Measurements from ENCODE around the gene C9orf72.

C9orf72 gene

GRCh38 chr9:27573634-27574590, 631 bp upstream of the C9orf72 start:
- DNase-seq (ENCODE audit: low spot score), result peak; percentile 92

DNA sequence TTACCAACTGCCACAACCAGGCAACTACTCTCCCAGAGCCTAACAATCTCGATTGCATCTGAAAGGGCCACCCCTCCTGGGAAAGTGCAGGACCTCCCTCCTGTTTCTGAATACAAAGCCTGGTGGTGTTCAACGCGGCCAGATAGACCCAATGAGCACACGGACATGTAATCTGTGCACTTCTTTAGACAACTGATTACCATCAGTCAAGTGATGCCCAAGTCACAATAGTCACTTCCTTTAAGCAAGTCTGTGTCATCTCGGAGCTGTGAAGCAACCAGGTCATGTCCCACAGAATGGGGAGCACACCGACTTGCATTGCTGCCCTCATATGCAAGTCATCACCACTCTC, 739 bp downstream of the C9orf72 start:
- peak; percentile 22 for DNase-seq (ENCODE audit: low spot score)

DNA sequence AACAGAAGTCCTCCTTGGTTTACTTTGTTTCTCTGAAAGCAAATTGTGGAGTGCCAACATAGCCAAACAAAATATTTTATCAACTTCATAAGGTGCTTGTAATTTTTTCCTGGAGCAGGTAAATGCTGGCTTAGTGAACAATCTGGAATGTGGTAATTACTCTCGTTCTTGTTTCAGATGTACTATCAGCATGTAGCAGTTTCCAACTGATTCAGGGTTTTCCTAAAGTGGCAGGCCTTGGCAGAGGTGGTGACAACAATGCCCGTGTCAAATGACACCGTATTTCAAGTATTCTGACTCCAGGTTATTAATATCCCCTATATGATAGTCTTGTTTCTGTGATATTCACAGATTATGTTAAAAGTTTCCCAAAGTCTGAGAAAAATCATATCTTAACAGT, 1.2 kb downstream of the C9orf72 start:
- no peak for DNase-seq (ENCODE audit: low spot score)

GRCh38 chr9:27571011-27571410, 2.3 kb downstream of the C9orf72 start:
- DNase-seq (ENCODE audit: low spot score), result no peak

DNA sequence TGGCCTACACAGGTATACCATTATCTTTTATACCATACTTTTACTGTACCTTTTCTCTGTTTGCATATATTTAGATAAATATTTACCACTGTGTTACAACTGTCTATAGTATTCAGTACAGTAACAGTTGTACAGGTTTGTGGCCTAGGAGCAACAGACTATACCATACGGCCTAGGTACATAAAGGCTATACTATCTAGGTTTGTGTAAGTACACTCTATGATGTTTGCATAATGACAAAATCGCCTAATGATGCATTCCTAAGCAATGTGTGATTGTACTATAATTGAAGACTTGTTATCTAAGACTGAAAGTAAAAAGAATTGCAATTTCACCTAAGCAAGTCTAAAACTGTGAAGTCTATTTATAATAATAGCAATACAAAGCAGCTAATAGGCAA, 3.9 kb downstream of the C9orf72 start:
- DNase-seq (ENCODE audit: low spot score), result no peak

GRCh38 chr9:27566118-27566517, 7.2 kb downstream of the C9orf72 start:
- no peak for DNase-seq (ENCODE audit: low spot score)

DNA sequence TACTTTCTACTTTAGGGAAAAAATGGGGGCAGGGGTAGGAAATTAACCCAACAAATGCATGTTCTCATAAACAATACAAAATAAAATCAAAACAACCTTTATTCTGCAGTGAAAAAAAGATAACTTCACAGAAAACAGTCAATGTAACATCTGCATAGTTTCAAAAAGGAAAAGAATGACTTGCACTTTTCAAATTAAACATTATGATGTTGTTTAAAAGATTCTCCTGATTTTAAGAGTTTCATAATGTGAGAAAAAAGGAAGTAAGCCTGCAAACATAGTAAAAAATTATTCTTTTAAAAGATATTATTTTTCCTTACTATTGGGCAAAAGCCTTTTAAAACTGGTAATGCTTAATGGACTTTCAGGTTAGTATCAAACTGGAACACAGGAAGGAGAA, 7.6 kb downstream of the C9orf72 start:
- no peak for DNase-seq (ENCODE audit: low spot score)

- no peak for DNase-seq (ENCODE audit: low spot score)
Measured at GRCh38 chr9:27564670-27565069, 8.6 kb downstream of the C9orf72 start.

GRCh38 chr9:27563738-27564430, 9.4 kb downstream of the C9orf72 start:
- DNase-seq (ENCODE audit: low spot score), result no peak

DNA sequence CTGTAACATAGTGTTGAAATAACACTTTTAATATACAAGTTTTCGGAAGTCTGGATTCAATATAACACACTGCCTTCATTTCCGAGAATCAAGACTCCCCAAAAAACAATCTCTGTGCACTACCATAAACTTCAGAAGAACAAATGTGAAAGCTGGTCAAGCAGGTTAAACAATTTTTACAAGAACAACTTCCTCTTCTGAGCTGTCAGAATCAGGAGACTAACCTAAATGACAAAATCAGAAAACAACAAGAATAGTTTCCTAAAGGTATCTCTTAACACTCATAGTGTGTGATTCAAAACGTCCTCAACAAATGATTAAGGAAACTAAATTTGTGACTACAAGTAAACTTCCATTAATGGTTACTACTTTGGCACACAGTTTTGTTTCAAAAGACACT, 11.6 kb downstream of the C9orf72 start:
- DNase-seq (ENCODE audit: low spot score), result no peak

DNA sequence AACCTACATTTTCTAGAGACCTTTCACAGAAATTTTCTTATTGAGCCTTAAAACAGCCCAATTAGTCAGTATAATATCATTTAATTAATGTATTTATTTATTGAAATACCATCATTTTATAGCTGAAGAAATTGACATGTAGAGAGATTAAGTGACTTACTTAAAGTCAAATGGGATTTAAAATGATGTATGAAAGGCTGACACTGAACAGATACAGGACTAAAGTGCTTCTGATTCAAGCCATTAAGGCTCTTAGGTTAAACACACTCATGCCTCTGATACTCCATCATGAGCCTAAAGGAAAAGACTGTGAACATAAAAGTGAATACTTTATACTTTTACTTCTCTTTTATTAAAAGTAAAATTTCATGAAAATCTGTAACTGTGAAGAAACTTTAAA, 12.8 kb downstream of the C9orf72 start:
- DNase-seq (ENCODE audit: low spot score), result no peak

- no peak for DNase-seq (ENCODE audit: low spot score)
Measured at GRCh38 chr9:27558307-27558706, 15.0 kb downstream of the C9orf72 start.

DNA sequence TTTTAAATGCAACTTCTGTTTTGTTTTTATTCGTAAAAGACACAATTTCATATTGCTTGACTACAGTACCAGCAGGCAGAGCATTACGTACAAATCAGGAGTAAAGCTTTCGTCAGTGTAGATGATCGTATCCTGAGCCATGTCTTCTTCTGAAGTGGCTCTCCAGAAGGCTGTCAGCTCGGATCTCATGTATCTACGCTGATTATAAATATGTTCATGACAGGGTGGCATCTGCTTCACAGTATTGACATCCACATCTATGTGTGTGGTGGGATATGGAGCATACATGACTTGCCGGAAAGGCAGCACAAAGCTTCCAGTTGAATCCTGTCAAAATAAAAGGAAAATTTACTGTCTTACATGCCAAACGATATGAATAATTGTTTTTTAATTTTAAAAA, 16.8 kb downstream of the C9orf72 start:
- no peak for DNase-seq (ENCODE audit: low spot score)

GRCh38 chr9:27554712-27555111, 18.6 kb downstream of the C9orf72 start:
- no peak for DNase-seq (ENCODE audit: low spot score)

DNA sequence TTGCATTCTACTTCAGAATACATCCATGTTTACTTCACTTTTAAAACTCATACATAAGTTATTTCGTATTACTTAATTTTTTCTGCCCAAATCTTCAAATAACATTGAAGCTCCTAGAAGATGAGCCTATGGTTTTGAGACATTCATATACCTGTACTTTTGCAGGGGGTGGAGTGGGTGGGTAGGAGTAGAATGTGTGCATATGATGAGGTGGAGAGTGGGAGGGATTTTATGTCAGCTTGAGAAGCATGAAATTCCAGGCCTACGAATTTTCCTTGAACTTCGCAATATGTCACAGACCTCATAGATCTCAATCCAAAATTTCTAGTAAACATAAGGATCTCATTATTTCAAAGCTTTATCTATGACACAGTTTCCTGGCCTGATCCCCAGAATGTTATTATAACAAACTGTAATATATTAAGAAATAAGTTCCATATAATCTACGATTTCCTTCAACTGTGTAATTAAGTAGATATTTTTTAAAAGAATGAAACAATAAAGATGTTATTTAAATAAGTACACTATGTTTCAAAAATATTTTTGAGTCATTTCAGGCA, 24.0 kb downstream of the C9orf72 start:
- DNase-seq (ENCODE audit: low spot score), result no peak

GRCh38 chr9:27548055-27548741, 25.1 kb downstream of the C9orf72 start:
- DNase-seq (ENCODE audit: low spot score), result peak; percentile 20

GRCh38 chr9:27545471-27545870, 27.8 kb downstream of the C9orf72 start:
- DNase-seq (ENCODE audit: low spot score), result no peak

GRCh38 chr9:27542508-27542907, 30.8 kb downstream of the C9orf72 start:
- DNase-seq (ENCODE audit: low spot score), result no peak

- no peak for DNase-seq (ENCODE audit: low spot score)
Measured at GRCh38 chr9:27541740-27542139, 31.5 kb downstream of the C9orf72 start.

DNA sequence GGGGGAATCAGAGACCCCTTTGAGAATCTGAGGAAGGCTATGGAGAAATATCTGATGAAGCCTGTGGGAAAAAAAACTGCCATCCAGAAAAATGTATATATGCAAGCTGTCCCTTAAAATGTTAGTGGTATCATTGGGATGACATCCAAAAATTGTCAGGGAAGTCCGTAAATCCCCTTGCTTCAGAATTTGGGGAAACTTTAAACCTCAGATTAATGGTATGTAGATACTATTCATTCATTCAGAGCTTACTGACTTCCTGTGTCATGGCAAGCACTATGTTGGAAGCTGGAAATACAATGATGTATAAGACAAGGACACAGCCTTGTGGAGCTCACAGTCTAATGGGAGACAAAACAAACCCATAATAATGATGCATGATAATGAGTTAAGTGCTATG, 32.8 kb downstream of the C9orf72 start:
- no peak for DNase-seq (ENCODE audit: low spot score)

DNA sequence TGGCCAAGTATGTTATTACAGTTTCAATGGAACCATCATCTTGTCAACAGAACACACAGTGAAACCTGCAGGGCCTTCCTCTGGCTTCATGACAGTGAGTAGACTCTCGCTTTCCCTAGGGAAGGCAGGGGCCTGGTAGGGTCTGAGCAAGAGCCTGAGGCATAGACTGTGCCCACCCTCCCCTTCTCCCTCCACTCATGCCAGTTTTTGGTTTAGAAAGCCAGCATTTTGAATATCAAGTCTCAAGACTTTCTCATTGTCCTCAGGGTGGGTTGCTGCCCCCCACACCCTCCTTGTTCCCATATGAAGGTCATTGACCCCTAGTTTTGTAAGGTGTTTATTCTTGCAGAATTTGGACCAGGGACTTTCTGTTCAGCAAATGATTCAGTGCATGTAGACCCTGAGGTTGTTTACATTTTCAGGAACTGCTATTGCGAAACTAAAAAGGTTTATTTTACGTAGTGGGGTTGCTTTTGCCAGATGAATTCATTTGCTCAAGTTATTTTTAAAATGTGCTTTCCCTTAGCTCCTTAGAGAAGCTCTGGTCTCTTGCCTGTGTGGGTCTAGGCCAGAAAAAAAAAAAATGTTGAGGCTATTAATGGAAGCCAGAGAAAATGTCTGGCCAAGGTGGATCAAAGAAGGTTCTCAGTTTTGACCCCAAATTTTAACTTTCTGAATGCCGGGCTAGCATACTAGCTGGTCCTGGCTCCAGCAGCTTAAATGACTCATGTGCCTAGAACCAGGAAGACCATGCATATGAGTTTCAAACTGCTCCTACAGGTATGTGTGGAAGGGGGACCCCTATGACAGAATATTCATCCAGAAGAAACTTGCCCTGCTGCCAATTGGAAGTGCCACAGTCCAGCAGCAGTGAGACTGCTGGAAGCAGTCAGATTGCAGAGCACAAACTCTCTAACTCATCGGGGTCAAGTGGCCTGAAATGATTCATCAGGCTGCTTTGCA, 33.5 kb downstream of the C9orf72 start:
- peak; percentile 45 for DNase-seq (ENCODE audit: low spot score)
